Renal pelvis (tissue), 4 donors: Measurements from ENCODE around the gene RNU1-3. TPM values are rescaled to one million over a fixed set of nuclear protein-coding genes. Genes with fewer than 3 reads are reported as not detected.
"Not testable (repeated sequence)": the region's sequence is repeated elsewhere in the genome, so short reads cannot be mapped to it uniquely, and the experiment has no call there.

ENCODE experiments used
- DNase-seq: peaks from one replicate; pipeline ENCODE4 v3.0.0-alpha.2; 2013
- polyA plus RNA-seq, 3 donors: library from polyadenylated mRNA; unstranded; fragments of 120-200 nt; gene quantifications; one replicate each; pipeline ENCODE4 v1.2.1, GENCODE V29; 2013; ENCODE audit not compliant: insufficient read length in 3 of 3

Gene RNU1-3
- polyA plus RNA-seq, 3 donors: not detected

GRCh38 chr1:16658234-16658633 is 8.5 kb downstream of the RNU1-3 start:
- not testable (repeated sequence) for DNase-seq

GRCh38 chr1:16656981-16657683 is 9.6 kb downstream of the RNU1-3 start:
- DNase-seq: not testable (repeated sequence)

- DNase-seq: not testable (repeated sequence)
Observed at GRCh38 chr1:16656574-16656973, 10.2 kb downstream of the RNU1-3 start.

- DNase-seq: not testable (repeated sequence)
Observed at GRCh38 chr1:16651560-16651959, 15.2 kb downstream of the RNU1-3 start.

- not testable (repeated sequence) for DNase-seq
Observed at GRCh38 chr1:16649960-16650359, 16.8 kb downstream of the RNU1-3 start.

GRCh38 chr1:16649390-16649789 is 17.4 kb downstream of the RNU1-3 start:
- not testable (repeated sequence) for DNase-seq

- DNase-seq: not testable (repeated sequence)
Observed at GRCh38 chr1:16648756-16649155, 18.0 kb downstream of the RNU1-3 start.

GRCh38 chr1:16648250-16648649 is 18.5 kb downstream of the RNU1-3 start:
- not testable (repeated sequence) for DNase-seq

- not testable (repeated sequence) for DNase-seq
Observed at GRCh38 chr1:16647179-16648176, 19.3 kb downstream of the RNU1-3 start.

- DNase-seq: not testable (repeated sequence)
Observed at GRCh38 chr1:16646716-16647115, 20.0 kb downstream of the RNU1-3 start.

GRCh38 chr1:16646061-16646664 is 20.6 kb downstream of the RNU1-3 start:
- DNase-seq: not testable (repeated sequence)

- DNase-seq: not testable (repeated sequence)
Observed at GRCh38 chr1:16645271-16646060, 21.3 kb downstream of the RNU1-3 start.

- DNase-seq: peak; percentile 96
Observed at GRCh38 chr1:16644482-16645270, 22.1 kb downstream of the RNU1-3 start.

- no peak for DNase-seq
Observed at GRCh38 chr1:16644193-16644481, 22.6 kb downstream of the RNU1-3 start.

- DNase-seq: not testable (repeated sequence)
Observed at GRCh38 chr1:16643476-16644192, 23.1 kb downstream of the RNU1-3 start.

- DNase-seq: not testable (repeated sequence)
Observed at GRCh38 chr1:16643001-16643411, 23.7 kb downstream of the RNU1-3 start.

GRCh38 chr1:16642025-16642966 is 24.5 kb downstream of the RNU1-3 start:
- DNase-seq: not testable (repeated sequence)

- not testable (repeated sequence) for DNase-seq
Observed at GRCh38 chr1:16641159-16641975, 25.4 kb downstream of the RNU1-3 start.
